Ovary (tissue), 9 donors: ENCODE results near the gene NPSR1. TPM values are rescaled to one million over a fixed set of nuclear protein-coding genes. Genes with fewer than 3 reads are reported as not detected.
"Not testable (repeated sequence)": the region's sequence is repeated elsewhere in the genome, so short reads cannot be mapped to it uniquely, and the experiment has no call there.

Experiments
- DNase-seq, 5 donors: peaks; one replicate each; pipeline ENCODE4 v3.0.0-alpha.2; 2019 to 2020
- H3K27ac ChIP-seq, 2 donors: fragments of 200-600 bp; one replicate each; pipeline versions ENCODE4 v1.5.1 to v1.8.0; 2019 to 2022
- H3K27me3 ChIP-seq: fragments of 200-600 bp; one replicate; pipeline ENCODE4 v1.8.0; 2022
- H3K36me3 ChIP-seq: fragments of 200-600 bp; sonication (generic); one replicate; pipeline ENCODE4 v1.5.1; 2019
- H3K4me1 ChIP-seq: one replicate; pipeline ENCODE4 v1.8.1; 2013; ENCODE audit warnings: mild to moderate bottlenecking, moderate library complexity; ENCODE audit not compliant: insufficient read depth
- H3K4me3 ChIP-seq: fragments of 200-600 bp; sonication (generic); one replicate; pipeline ENCODE4 v1.5.1; 2017
- H3K9me3 ChIP-seq, 2 donors: fragments of 200-600 bp in 1 of 2; sonication (generic) in 1 of 2; one replicate each; pipeline versions ENCODE4 v1.5.1 to v1.8.1; 2013 to 2019; ENCODE audit warnings: mild to moderate bottlenecking in 1 of 2, moderate library complexity in 1 of 2
- CTCF ChIP-seq, 3 donors: fragments of 450-650 bp in 2 of 3; fragments of 200-600 bp in 1 of 3; IDR thresholded peaks; one replicate each; pipeline versions ENCODE4 v1.5.1 to v1.8.0; 2016 to 2022; ENCODE audit warnings: antibody characterized with exemption in 3 of 3, mild to moderate bottlenecking in 1 of 3
- EP300 ChIP-seq: sonication (generic); formaldehyde crosslinking; IDR thresholded peaks from one replicate; pipeline ENCODE4 v1.6.1; 2017; ENCODE audit warnings: antibody characterized with exemption
- POLR2A ChIP-seq: fragments of 450-650 bp; IDR thresholded peaks from one replicate; pipeline ENCODE4 v1.6.1; 2017; ENCODE audit warnings: antibody characterized with exemption, mild to moderate bottlenecking, moderate library complexity
- WGBS, 3 donors: extraction: QIAGEN DNeasy Blood & Tissue Kit in 1 of 3; methylation state at CpG; one replicate each; pipeline versions ENCODE4 v1.1.5 to v1.1.7; 2013 to 2017; 5-methylcytosine and 5-hydroxymethylcytosine counted together
- intact Hi-C, 4 donors: fragments of 100-400 bp; cut with DNase I; formaldehyde crosslinking; loops; one replicate each; pipeline versions ENCODE4 v1.11.0 to v1.15.1; 2022 to 2023
- polyA plus RNA-seq, 2 donors: library from polyadenylated mRNA; stranded (reverse); fragments of 200-250 nt in 1 of 2; fragments of 350-450 nt in 1 of 2; fragmentation: Illumina TruSeq in 1 of 2; extraction: RNeasy Lipid Tissue Mini Kit (QIAGEN cat#74804) in 1 of 2; gene quantifications; one replicate each; pipeline ENCODE4 v1.2.3, GENCODE V29; 2013 to 2014
- total RNA-seq, 7 donors: library from RNA; depleted of rRNA in 2 of 7; stranded (reverse); fragments of >200 nt in 2 of 7; fragmentation: NEBNext Ultra II Directional in 3 of 7; extraction: Animal tissue kit (Norgen Biotek cat#: 25700) in 3 of 7; gene quantifications; one replicate each; pipeline versions ENCODE4 v1.1.0 to v1.2.4, GENCODE V29; 2016 to 2023
- donor health status: DM: no; HTN: no; CAD: no; lungs with moderate emphysema.
- donor health status: DM: no; HTN: no; CAD: no.
- donor health status: Bipolar disorder and iron deficiency.
- donor health status: DM: yes; HTN: yes; CAD: no.
- donor health status: DM: no; HTN: no; CAD: no.
- donor health status: DM: yes; HTN: yes; CAD: no.

The NPSR1 gene
- total and polyA plus RNA-seq, 9 donors = not detected

DNA sequence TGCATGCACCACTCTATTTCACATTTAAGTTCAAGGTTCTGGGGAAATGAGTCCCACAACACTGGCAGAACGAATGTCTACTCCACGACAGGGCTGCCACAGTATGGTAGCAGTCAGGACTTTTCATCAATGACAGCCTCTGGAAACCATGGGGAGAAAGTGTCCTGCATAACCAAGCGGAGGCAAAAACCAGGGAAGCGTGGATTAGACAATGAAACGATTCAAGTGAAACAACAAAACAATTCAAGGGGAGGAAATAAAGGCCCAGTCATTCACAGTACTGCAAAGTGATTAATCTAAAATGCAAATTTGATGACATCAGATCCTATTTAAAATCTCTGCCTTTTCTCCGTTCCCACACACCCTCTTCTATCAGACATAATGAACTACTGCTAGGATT, 211.0 kb downstream of the NPSR1 start:
- H3K36me3 ChIP-seq = no peaks in the 10 kb centered on the region
- no peak overlapping the region for H3K4me3 ChIP-seq
- 79 to 93% (median 82%) methylated on average over 6 of the region's 6 CpGs for WGBS, 3 donors
- H3K4me1 ChIP-seq = no peaks in the 10 kb centered on the region
- no peaks in the 10 kb centered on the region for H3K27me3 ChIP-seq
- DNase-seq = no peak
- intact Hi-C loops = no loop called here
- no peak overlapping the region for H3K27ac ChIP-seq
- H3K9me3 ChIP-seq = no peaks in the 10 kb centered on the region
- TF ChIP-seq POLR2A (no peak), EP300 (no peak), CTCF (IDR thresholded peaks at IDR 0.05) (no peak)

- H3K27me3 ChIP-seq, H3K4me3 ChIP-seq, H3K27ac ChIP-seq, DNase-seq, H3K36me3 ChIP-seq, H3K9me3 ChIP-seq, H3K4me1 ChIP-seq, intact Hi-C loops: not testable (repeated sequence)
- WGBS, 3 donors = 80 to 94% (median 87%) methylated on average over 2 of the region's 2 CpGs
Measured at GRCh38 chr7:34870041-34870440, 212.0 kb downstream of the NPSR1 start.

GRCh38 chr7:34874329-34874728, 216.3 kb downstream of the NPSR1 start:
- intact Hi-C loops, DNase-seq: not testable (repeated sequence)
- WGBS, 3 donors = 91 to 94% (median 93%) methylated on average over 4 of the region's 4 CpGs

DNA sequence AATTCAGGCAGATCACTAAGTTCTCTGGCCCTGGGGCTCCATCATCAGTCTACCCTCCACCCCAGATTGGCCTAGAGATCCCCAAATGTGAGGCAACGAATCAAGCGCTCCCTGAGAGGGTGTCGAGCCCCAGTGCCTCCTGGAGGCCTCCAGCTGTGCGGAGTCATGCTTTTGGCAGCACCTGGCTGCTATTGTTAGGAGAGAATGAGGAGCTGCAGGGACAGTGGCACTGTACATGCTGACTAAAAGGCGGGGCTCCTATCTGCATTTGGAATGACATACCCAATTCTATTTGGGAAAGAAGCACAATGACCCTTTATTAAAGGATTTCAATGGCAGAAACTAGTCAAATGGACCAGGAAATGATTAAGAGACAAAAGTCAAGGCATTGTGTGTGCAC, 217.5 kb downstream of the NPSR1 start:
- Histone ChIP-seq H3K27ac (no peak overlapping the region), H3K27me3 (no peaks in the 10 kb centered on the region), H3K9me3 (no peaks in the 10 kb centered on the region), H3K4me3 (no peak overlapping the region), H3K4me1 (no peaks in the 10 kb centered on the region), H3K36me3 (no peaks in the 10 kb centered on the region)
- TF ChIP-seq CTCF (IDR thresholded peaks at IDR 0.05) = no peak
- no peak for TF ChIP-seq EP300
- no peak for TF ChIP-seq POLR2A
- intact Hi-C loops = no loop called here
- 81 to 88% (median 85%) methylated on average over 5 of the region's 5 CpGs for WGBS, 3 donors
- no peak for DNase-seq

More at GRCh38 chr7:34874329-34874728, 216.3 kb downstream of the NPSR1 start:
- H3K4me1 ChIP-seq, H3K4me3 ChIP-seq, H3K27me3 ChIP-seq, H3K36me3 ChIP-seq, H3K9me3 ChIP-seq, H3K27ac ChIP-seq: not testable (repeated sequence)

GRCh38 chr7:34878944-34879735, 221.1 kb downstream of the NPSR1 start:
- WGBS, 3 donors = 71 to 73% (median 72%) methylated on average over 8 of the region's 8 CpGs
- H3K27me3 ChIP-seq, H3K9me3 ChIP-seq, H3K4me1 ChIP-seq, DNase-seq, intact Hi-C loops, H3K4me3 ChIP-seq, H3K36me3 ChIP-seq, H3K27ac ChIP-seq: not testable (repeated sequence)

DNA sequence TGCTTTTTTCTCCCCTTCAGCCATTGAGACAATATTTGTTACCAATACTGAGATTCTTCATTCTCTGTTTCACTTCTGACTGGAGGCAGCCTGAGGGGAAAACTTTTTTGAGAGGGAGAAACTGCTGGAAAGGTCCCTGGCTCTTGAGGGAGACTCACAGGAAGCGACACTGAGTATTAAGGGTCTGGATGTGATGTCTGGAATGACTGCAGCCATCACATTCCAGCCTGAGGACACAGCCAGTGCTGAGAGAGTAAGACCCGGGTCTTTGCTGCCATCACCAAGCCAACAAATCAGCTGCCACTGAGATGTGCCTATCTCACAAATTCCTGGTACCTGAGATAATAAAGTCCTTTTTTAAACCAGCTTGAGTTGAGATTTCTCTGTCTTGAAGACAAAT, 221.9 kb downstream of the NPSR1 start:
- DNase-seq = no peak
- no peak overlapping the region for H3K27ac ChIP-seq
- H3K27me3 ChIP-seq = no peaks in the 10 kb centered on the region
- H3K4me3 ChIP-seq = no peak overlapping the region
- TF ChIP-seq CTCF (IDR thresholded peaks at IDR 0.05) = no peak
- TF ChIP-seq EP300 = no peak
- no peak for TF ChIP-seq POLR2A
- H3K4me1 ChIP-seq = no peaks in the 10 kb centered on the region
- intact Hi-C loops = no loop called here
- 67 to 73% (median 68%) methylated on average over 2 of the region's 2 CpGs for WGBS, 3 donors
- peaks cover 0 to 5% of the 10 kb centered on the region in 2 donors for H3K9me3 ChIP-seq
- no peaks in the 10 kb centered on the region for H3K36me3 ChIP-seq

DNA sequence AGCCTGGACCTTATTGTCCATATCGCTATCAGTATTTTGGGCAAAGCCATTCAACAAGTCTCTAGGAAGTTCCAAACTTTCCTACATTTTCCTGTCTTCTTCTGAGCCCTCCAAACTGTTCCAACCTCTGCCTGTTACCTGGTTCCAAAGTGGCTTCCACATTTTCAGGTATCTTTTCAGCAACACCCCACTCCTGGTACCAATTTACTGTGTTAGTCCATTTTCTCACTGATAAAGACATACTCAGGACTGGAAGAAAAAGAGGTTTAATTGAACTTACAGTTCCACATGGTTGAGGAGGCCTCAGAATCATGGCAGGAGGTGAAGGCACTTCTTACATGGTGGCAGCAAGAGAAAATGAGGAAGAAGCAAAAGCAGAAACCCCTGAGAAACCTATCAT, 225.8 kb downstream of the NPSR1 start:
- H3K36me3 ChIP-seq, H3K27me3 ChIP-seq, H3K4me1 ChIP-seq, H3K9me3 ChIP-seq, intact Hi-C loops, DNase-seq, H3K4me3 ChIP-seq, H3K27ac ChIP-seq: not testable (repeated sequence)
- 91 to 94% (median 94%) methylated on average over 1 of the region's 1 CpG for WGBS, 3 donors
